WTC11 (cell line): ENCODE measurements around the gene SNX3. TPM values are rescaled to one million over a fixed set of nuclear protein-coding genes. Genes with fewer than 3 reads are reported as not detected.

Experiments
- ATAC-seq: fragments of 200-7000 bp; cut with Tn5 transposase; 2 replicates; pipeline ENCODE4 v1.10.0; 2021; ENCODE audit warnings: mild to moderate bottlenecking, moderate library complexity
- CTCF ChIA-PET: fragments of 300-600 bp; sonication (Branson Sonifier 250); formaldehyde crosslinking; loops from one replicate; lab custom pipeline; 2021; ENCODE audit warnings: antibody characterized with exemption; lab: Charles Lee
- POLR2A ChIA-PET: fragments of 350-600 bp; sonication (Branson Sonifier 250); formaldehyde crosslinking; loops from one replicate; lab custom pipeline; 2021; ENCODE audit warnings: antibody characterized with exemption; lab: Charles Lee
- DNase-seq: peaks from one replicate; pipeline ENCODE4 v3.0.0; 2021; ENCODE audit warnings: low spot score
- H3K27ac Mint-ChIP-seq: 2 replicates; pipeline ENCODE4 v1.8.0; 2021; ENCODE audit warnings: mixed read lengths
- H3K27me3 Mint-ChIP-seq: 2 replicates; pipeline ENCODE4 v1.8.0; 2021; ENCODE audit warnings: low read depth, mild to moderate bottlenecking, moderate library complexity, mixed read lengths
- H3K36me3 Mint-ChIP-seq: 2 replicates; pipeline ENCODE4 v1.8.0; 2021; ENCODE audit warnings: mixed read lengths
- H3K4me1 Mint-ChIP-seq: 2 replicates; pipeline ENCODE4 v1.8.0; 2022; ENCODE audit warnings: mixed read lengths
- H3K4me3 Mint-ChIP-seq: 2 replicates; pipeline ENCODE4 v1.8.0; 2021; ENCODE audit warnings: mild to moderate bottlenecking, moderate library complexity, mixed read lengths
- H3K9me3 Mint-ChIP-seq: 2 replicates; pipeline ENCODE4 v1.8.0; 2021; ENCODE audit warnings: mixed read lengths
- ARID4B ChIP-seq: sonication (generic); formaldehyde crosslinking; IDR thresholded peaks from 2 replicates; pipeline ENCODE4 v1.8.0; 2023; ENCODE audit warnings: missing genetic modification reagents, mild to moderate bottlenecking, borderline replicate concordance
- ATF2 ChIP-seq: sonication (generic); formaldehyde crosslinking; IDR thresholded peaks from 2 replicates; pipeline ENCODE4 v1.8.1; 2022; ENCODE audit warnings: low read depth, missing genetic modification reagents, borderline replicate concordance
- CBFB ChIP-seq: sonication (generic); formaldehyde crosslinking; IDR thresholded peaks from 2 replicates; pipeline ENCODE4 v1.8.1; 2022; ENCODE audit warnings: mild to moderate bottlenecking, low read depth, missing genetic modification reagents
- CREM ChIP-seq: sonication (generic); formaldehyde crosslinking; IDR thresholded peaks from 2 replicates; pipeline ENCODE4 v1.8.1; 2022; ENCODE audit warnings: mild to moderate bottlenecking, missing genetic modification reagents, moderate library complexity
- ELF4 ChIP-seq: sonication (generic); formaldehyde crosslinking; IDR thresholded peaks from 2 replicates; pipeline ENCODE4 v1.8.1; 2022; ENCODE audit warnings: low read depth, mild to moderate bottlenecking, moderate library complexity, missing genetic modification reagents
- ERG ChIP-seq: fragments of 250-450 bp; sonication (Bioruptor Pico); IDR thresholded peaks from 2 replicates; pipeline ENCODE4 v1.8.0; 2021; ENCODE audit warnings: mild to moderate bottlenecking
- FOXJ3 ChIP-seq: sonication (generic); formaldehyde crosslinking; IDR thresholded peaks from 2 replicates; pipeline ENCODE4 v1.9.0; 2021; ENCODE audit warnings: missing genetic modification reagents, mild to moderate bottlenecking, borderline replicate concordance
- FOXK1 ChIP-seq: sonication (generic); formaldehyde crosslinking; IDR thresholded peaks from 2 replicates; pipeline ENCODE4 v1.8.0; 2022; ENCODE audit warnings: mild to moderate bottlenecking, moderate library complexity, missing genetic modification reagents
- FOXP1 ChIP-seq: sonication (generic); formaldehyde crosslinking; IDR thresholded peaks from 2 replicates; pipeline ENCODE4 v1.8.0; 2022; ENCODE audit warnings: missing genetic modification reagents, mild to moderate bottlenecking, moderate library complexity, borderline replicate concordance
- GABPB1 ChIP-seq: sonication (generic); formaldehyde crosslinking; IDR thresholded peaks from 2 replicates; pipeline ENCODE4 v1.8.1; 2023; ENCODE audit warnings: mild to moderate bottlenecking, missing genetic modification reagents
- KAT7 ChIP-seq: sonication (generic); formaldehyde crosslinking; IDR thresholded peaks from 2 replicates; pipeline ENCODE4 v1.8.1; 2023; ENCODE audit warnings: missing genetic modification reagents, mild to moderate bottlenecking, borderline replicate concordance
- MAX ChIP-seq: sonication (generic); formaldehyde crosslinking; IDR thresholded peaks from 2 replicates; pipeline ENCODE4 v1.8.0; 2022; ENCODE audit warnings: mild to moderate bottlenecking, missing genetic modification reagents
- RELA ChIP-seq: sonication (generic); formaldehyde crosslinking; IDR thresholded peaks from 2 replicates; pipeline ENCODE4 v1.8.1; 2022; ENCODE audit warnings: missing genetic modification reagents, mild to moderate bottlenecking, borderline replicate concordance
- SMAD4 ChIP-seq: sonication (generic); formaldehyde crosslinking; IDR thresholded peaks from 2 replicates; pipeline ENCODE4 v1.8.0; 2022; ENCODE audit warnings: mild to moderate bottlenecking, missing genetic modification reagents
- SP1 ChIP-seq: sonication (generic); formaldehyde crosslinking; conservative IDR thresholded peaks from 2 replicates; pipeline ENCODE4 v1.8.1; 2022; ENCODE audit warnings: missing genetic modification reagents
- ZBTB43 ChIP-seq: sonication (generic); formaldehyde crosslinking; IDR thresholded peaks from 2 replicates; pipeline ENCODE4 v1.8.1; 2023; ENCODE audit warnings: mild to moderate bottlenecking, missing genetic modification reagents
- ZNF121 ChIP-seq: sonication (generic); formaldehyde crosslinking; IDR thresholded peaks from 2 replicates; pipeline ENCODE4 v1.8.0; 2023; ENCODE audit warnings: missing genetic modification reagents
- ZNF263 ChIP-seq: sonication (generic); formaldehyde crosslinking; IDR thresholded peaks from 2 replicates; pipeline ENCODE4 v1.8.1; 2022; ENCODE audit warnings: low read depth, mild to moderate bottlenecking, moderate library complexity, missing genetic modification reagents
- total RNA-seq: library from RNA; stranded (reverse); gene quantifications from 3 replicates; pipeline ENCODE4 v1.2.3, GENCODE V29; 2021
- TF ChIP-seq, protein P1 (sequence below): sonication (generic); formaldehyde crosslinking; IDR thresholded peaks from 2 replicates; pipeline ENCODE4 v1.8.1; 2023; ENCODE audit warnings: mild to moderate bottlenecking, missing genetic modification reagents, moderate library complexity

SNX3 gene
- total RNA-seq, 1 experiment from 2014 or later: 66.1 TPM

- TF ChIP-seq ZBTB43 (CRISPR knock-in tag) (0 out of 2 replicates have a peak, but pooled peaks have one; percentile 17), ELF4 (no peak), FOXK1 (CRISPR knock-in tag) (peak; percentile 64; the same call in 1 of the 2 replicates), KAT7 (CRISPR knock-in tag) (no peak), ZNF263 (CRISPR knock-in tag) (no peak), SP1 (CRISPR knock-in tag) (peak; percentile 83), ERG (CRISPR knock-in tag) (no peak), GABPB1 (peak; percentile 51; the same call in 1 of the 2 replicates), ATF2 (no peak), CBFB (CRISPR knock-in tag) (0 out of 2 replicates have a peak, but pooled peaks have one; percentile 40), FOXJ3 (CRISPR knock-in tag) (no peak)
- TF ChIP-seq, protein P1, sequence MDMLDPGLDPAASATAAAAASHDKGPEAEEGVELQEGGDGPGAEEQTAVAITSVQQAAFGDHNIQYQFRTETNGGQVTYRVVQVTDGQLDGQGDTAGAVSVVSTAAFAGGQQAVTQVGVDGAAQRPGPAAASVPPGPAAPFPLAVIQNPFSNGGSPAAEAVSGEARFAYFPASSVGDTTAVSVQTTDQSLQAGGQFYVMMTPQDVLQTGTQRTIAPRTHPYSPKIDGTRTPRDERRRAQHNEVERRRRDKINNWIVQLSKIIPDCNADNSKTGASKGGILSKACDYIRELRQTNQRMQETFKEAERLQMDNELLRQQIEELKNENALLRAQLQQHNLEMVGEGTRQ: peak; percentile 70
Measured at GRCh38 chr6:108294727-108295625, 34.1 kb upstream of the SNX3 start, which contains the start of gene AFG1L (continued).

- peak overlapping the region; percentile 98 for H3K27ac Mint-ChIP-seq
- ChIA-PET POLR2A (interaction anchor here (0.6 to 1.8 kb wide), 3 partner anchors 14 to 119 kb away, joined by 3 to 11 read pairs (median 4); partner anchors contain the start of gene SNX3), CTCF (interaction anchor here (0.6 to 1.5 kb wide), 2 partner anchors 197 to 302 kb away, joined by 4 to 8 read pairs; no protein-coding TSS in a partner anchor)
- H3K9me3 Mint-ChIP-seq: no peaks in the 10 kb centered on the region
- no peaks in the 10 kb centered on the region for H3K27me3 Mint-ChIP-seq
- DNase-seq (no peak), ATAC-seq (no peak)
- peaks cover 7% of the 10 kb centered on the region for H3K4me1 Mint-ChIP-seq
- peak overlapping the region; percentile 99 for H3K4me3 Mint-ChIP-seq
- TF ChIP-seq SMAD4 (CRISPR knock-in tag) (no peak), CREM (CRISPR knock-in tag) (0 out of 2 replicates have a peak, but pooled peaks have one; percentile 20), RELA (CRISPR knock-in tag) (no peak)
- no peaks in the 10 kb centered on the region for H3K36me3 Mint-ChIP-seq
Measured at GRCh38 chr6:108294297-108294726, 33.5 kb upstream of the SNX3 start.

DNA sequence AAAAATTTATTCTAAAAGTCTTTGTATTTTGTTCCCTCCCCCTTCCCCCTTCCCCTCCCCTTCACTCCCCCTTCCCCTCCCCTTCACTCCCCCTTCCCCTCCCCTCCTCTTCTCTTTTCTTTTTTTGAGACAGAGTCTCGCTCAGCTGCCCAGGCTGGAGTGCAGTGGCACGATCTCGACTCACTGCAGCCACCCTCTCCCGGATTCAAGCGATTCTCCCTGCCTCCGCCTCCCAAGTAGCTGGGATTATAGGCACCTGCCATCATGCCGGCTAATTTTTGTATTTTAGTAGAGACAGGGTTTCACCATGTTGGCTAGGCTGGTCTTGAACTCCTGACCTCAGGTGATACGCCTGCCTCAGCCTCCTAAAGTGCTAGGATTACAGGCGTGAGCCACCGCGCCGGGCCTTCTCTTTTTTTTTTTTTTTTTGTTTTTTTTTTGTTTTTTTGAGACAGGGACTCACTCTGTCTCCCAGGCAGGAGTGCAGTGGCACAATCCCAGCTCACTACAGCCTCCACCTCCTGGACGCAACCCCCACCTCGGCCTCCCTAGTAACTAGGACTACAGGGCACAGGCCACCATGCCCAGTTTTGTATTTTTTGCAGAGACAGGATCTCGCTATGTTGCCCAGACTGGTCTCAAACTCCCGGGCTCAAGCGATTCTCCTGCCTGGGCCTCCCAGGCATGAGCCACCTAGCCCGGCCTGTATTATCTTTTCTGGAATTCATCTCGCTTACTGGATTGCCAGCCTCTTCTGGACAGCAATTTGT, 32.9 kb upstream of the SNX3 start:
- ATAC-seq: no peak
- ChIA-PET CTCF (no interaction called here), POLR2A (interaction anchor here (1.8 kb wide), 1 partner anchor 33 kb away, joined by 11 read pairs; the partner anchor contains the start of gene SNX3)
- Mint-ChIP-seq H3K4me3 (peak overlapping the region; percentile 99), H3K27me3 (no peaks in the 10 kb centered on the region), H3K27ac (peak overlapping the region; percentile 98), H3K9me3 (no peaks in the 10 kb centered on the region), H3K36me3 (no peaks in the 10 kb centered on the region), H3K4me1 (peaks cover 6% of the 10 kb centered on the region)
- no peak for DNase-seq
- peak; percentile 57; the same call in 1 of the 2 replicates for TF ChIP-seq ZNF121
- TF ChIP-seq ARID4B (CRISPR knock-in tag): no peak
- no peak for TF ChIP-seq FOXP1 (CRISPR knock-in tag)
- no peak for TF ChIP-seq MAX
